ACC112 (cell line): ENCODE results near the gene MAN2C1.

Source experiments
- H2AFZ ChIP-seq: fragments of 200-600 bp; sonication (generic); one replicate; pipeline ENCODE4 v1.6.0; 2017; ENCODE audit warnings: antibody characterized with exemption, low read length; ENCODE audit not compliant: unreplicated experiment
- H3K27ac ChIP-seq: fragments of 200-600 bp; sonication (generic); 2 replicates; pipeline ENCODE4 v1.5.1; 2014; ENCODE audit warnings: low read depth, mild to moderate bottlenecking, antibody characterized with exemption, low read length, moderate library complexity
- H3K27me3 ChIP-seq: fragments of 200-600 bp; sonication (generic); 2 replicates; pipeline ENCODE4 v1.6.1; 2014; ENCODE audit warnings: mild to moderate bottlenecking, antibody characterized with exemption, low read length, moderate library complexity, mixed read lengths; ENCODE audit not compliant: insufficient read depth
- H3K36me3 ChIP-seq: fragments of 200-600 bp; sonication (generic); 2 replicates; pipeline ENCODE4 v1.6.1; 2016; ENCODE audit warnings: mild to moderate bottlenecking, antibody characterized with exemption, low read length, moderate library complexity, mixed read lengths; ENCODE audit not compliant: insufficient read depth
- H3K4me1 ChIP-seq: fragments of 200-600 bp; sonication (generic); one replicate; pipeline ENCODE4 v1.6.1; 2016; ENCODE audit warnings: low read length, mixed read lengths; ENCODE audit not compliant: insufficient read depth, unreplicated experiment, control insufficient read depth
- H3K4me3 ChIP-seq: fragments of 200-600 bp; sonication (generic); 2 replicates; pipeline ENCODE4 v1.5.1; 2014; ENCODE audit warnings: mild to moderate bottlenecking, low read depth, low read length
- H3K79me2 ChIP-seq: fragments of 200-600 bp; sonication (generic); one replicate; pipeline ENCODE4 v1.6.0; 2016; ENCODE audit warnings: low read length; ENCODE audit not compliant: control insufficient read depth, unreplicated experiment, insufficient read depth

The MAN2C1 gene

GRCh38 chr15:75371486-75371885 lies 3.1 kb upstream of the MAN2C1 start:
- H3K79me2 ChIP-seq, result peaks cover 11% of the 10 kb centered on the region
- H3K36me3 ChIP-seq, result peaks cover 21% of the 10 kb centered on the region
- no peak overlapping the region for H2AFZ ChIP-seq
- no peak overlapping the region for H3K27ac ChIP-seq
- no peak overlapping the region for H3K4me3 ChIP-seq
- no peaks in the 10 kb centered on the region for H3K27me3 ChIP-seq
- peaks cover 26% of the 10 kb centered on the region for H3K4me1 ChIP-seq

GRCh38 chr15:75369897-75370581 lies 1.6 kb upstream of the MAN2C1 start:
- Histone ChIP-seq H3K27me3 (no peaks in the 10 kb centered on the region), H3K79me2 (peaks cover 13% of the 10 kb centered on the region), H3K4me1 (peaks cover 26% of the 10 kb centered on the region), H2AFZ (no peak overlapping the region), H3K4me3 (no peak overlapping the region), H3K36me3 (peaks cover 17% of the 10 kb centered on the region), H3K27ac (no peak overlapping the region)

- peaks cover 26% of the 10 kb centered on the region for H3K4me1 ChIP-seq
- peak overlapping the region; percentile 79 for H3K27ac ChIP-seq
- H3K79me2 ChIP-seq, result peaks cover 13% of the 10 kb centered on the region
- peak overlapping the region; percentile 34 for H2AFZ ChIP-seq
- H3K36me3 ChIP-seq, result peaks cover 13% of the 10 kb centered on the region; the same call in 1 of the 2 replicates
- peak overlapping the region; percentile 85 for H3K4me3 ChIP-seq
- no peaks in the 10 kb centered on the region for H3K27me3 ChIP-seq
These were observed 357 bp upstream of the MAN2C1 start for GRCh38 chr15:75368689-75369239.

GRCh38 chr15:75367406-75367912 lies 948 bp downstream of the MAN2C1 start:
- peak overlapping the region; percentile 16; the same call in 1 of the 2 replicates for H3K27ac ChIP-seq
- no peak overlapping the region for H2AFZ ChIP-seq
- no peaks in the 10 kb centered on the region for H3K27me3 ChIP-seq
- peak overlapping the region; percentile 85 for H3K4me3 ChIP-seq
- H3K4me1 ChIP-seq, result peaks cover 26% of the 10 kb centered on the region
- H3K36me3 ChIP-seq, result peaks cover 13% of the 10 kb centered on the region; the same call in 1 of the 2 replicates
- H3K79me2 ChIP-seq, result peaks cover 13% of the 10 kb centered on the region

- Histone ChIP-seq H2AFZ (no peak overlapping the region), H3K27me3 (no peaks in the 10 kb centered on the region), H3K27ac (no peak overlapping the region), H3K79me2 (peaks cover 13% of the 10 kb centered on the region), H3K4me3 (peak overlapping the region; percentile 85), H3K36me3 (peaks cover 13% of the 10 kb centered on the region; the same call in 1 of the 2 replicates), H3K4me1 (peaks cover 26% of the 10 kb centered on the region)
These were observed 1.4 kb downstream of the MAN2C1 start for GRCh38 chr15:75367006-75367405.

GRCh38 chr15:75366163-75366562 lies 2.2 kb downstream of the MAN2C1 start:
- Histone ChIP-seq H3K36me3 (peaks cover 10% of the 10 kb centered on the region; the same call in 1 of the 2 replicates), H3K4me1 (peaks cover 26% of the 10 kb centered on the region), H3K79me2 (peaks cover 13% of the 10 kb centered on the region), H2AFZ (no peak overlapping the region), H3K27ac (no peak overlapping the region), H3K27me3 (no peaks in the 10 kb centered on the region), H3K4me3 (no peak overlapping the region)

- H3K79me2 ChIP-seq, result peaks cover 13% of the 10 kb centered on the region
- peaks cover 4% of the 10 kb centered on the region; the same call in 1 of the 2 replicates for H3K36me3 ChIP-seq
- H2AFZ ChIP-seq, result no peak overlapping the region
- H3K4me3 ChIP-seq, result no peak overlapping the region
- H3K4me1 ChIP-seq, result peaks cover 19% of the 10 kb centered on the region
- no peaks in the 10 kb centered on the region for H3K27me3 ChIP-seq
- H3K27ac ChIP-seq, result no peak overlapping the region
These were observed 3.5 kb downstream of the MAN2C1 start for GRCh38 chr15:75364881-75365280.

GRCh38 chr15:75363786-75364185 lies 4.6 kb downstream of the MAN2C1 start:
- H3K4me1 ChIP-seq, result peaks cover 8% of the 10 kb centered on the region
- no peaks in the 10 kb centered on the region for H3K27me3 ChIP-seq
- peaks cover 4% of the 10 kb centered on the region; the same call in 1 of the 2 replicates for H3K36me3 ChIP-seq
- H3K27ac ChIP-seq, result no peak overlapping the region
- H3K79me2 ChIP-seq, result peaks cover 9% of the 10 kb centered on the region
- H3K4me3 ChIP-seq, result no peak overlapping the region
- H2AFZ ChIP-seq, result no peak overlapping the region

GRCh38 chr15:75362642-75363249 lies 5.7 kb downstream of the MAN2C1 start:
- no peak overlapping the region for H3K27ac ChIP-seq
- no peak overlapping the region for H2AFZ ChIP-seq
- no peaks in the 10 kb centered on the region for H3K27me3 ChIP-seq
- peaks cover 7% of the 10 kb centered on the region; the same call in 1 of the 2 replicates for H3K36me3 ChIP-seq
- H3K4me3 ChIP-seq, result no peak overlapping the region
- H3K79me2 ChIP-seq, result peaks cover 9% of the 10 kb centered on the region
- H3K4me1 ChIP-seq, result peaks cover 8% of the 10 kb centered on the region

GRCh38 chr15:75361989-75362641 lies 6.3 kb downstream of the MAN2C1 start:
- Histone ChIP-seq H3K79me2 (peaks cover 6% of the 10 kb centered on the region), H3K4me3 (no peak overlapping the region), H3K36me3 (peaks cover 7% of the 10 kb centered on the region; the same call in 1 of the 2 replicates), H2AFZ (no peak overlapping the region), H3K27me3 (no peaks in the 10 kb centered on the region), H3K27ac (no peak overlapping the region), H3K4me1 (peaks cover 2% of the 10 kb centered on the region)
